Activated T-helper 1 cell treated with anti-CD3 and anti-CD28 coated beads, Interleukin-2, amount 50 U/mL, for 16 hours (primary cell): Measurements from ENCODE around the gene NHS.
"Not testable (repeated sequence)": the region's sequence is repeated elsewhere in the genome, so short reads cannot be mapped to it uniquely, and the experiment has no call there.

Experiments
- DNase-seq, 2 donors: peaks; one replicate each; pipeline ENCODE4 v3.0.0-alpha.2; 2020; ENCODE audit warnings: low read depth in 1 of 2, low spot score in 1 of 2

NHS gene

GRCh38 chrX:17544821-17545220, 169.8 kb downstream of the NHS start:
- no peak for DNase-seq

GRCh38 chrX:17546356-17546755, 171.4 kb downstream of the NHS start:
- DNase-seq, result no peak

GRCh38 chrX:17547658-17548057, 172.7 kb downstream of the NHS start:
- DNase-seq, result no peak

GRCh38 chrX:17549107-17549651, 174.2 kb downstream of the NHS start:
- no peak for DNase-seq

DNA sequence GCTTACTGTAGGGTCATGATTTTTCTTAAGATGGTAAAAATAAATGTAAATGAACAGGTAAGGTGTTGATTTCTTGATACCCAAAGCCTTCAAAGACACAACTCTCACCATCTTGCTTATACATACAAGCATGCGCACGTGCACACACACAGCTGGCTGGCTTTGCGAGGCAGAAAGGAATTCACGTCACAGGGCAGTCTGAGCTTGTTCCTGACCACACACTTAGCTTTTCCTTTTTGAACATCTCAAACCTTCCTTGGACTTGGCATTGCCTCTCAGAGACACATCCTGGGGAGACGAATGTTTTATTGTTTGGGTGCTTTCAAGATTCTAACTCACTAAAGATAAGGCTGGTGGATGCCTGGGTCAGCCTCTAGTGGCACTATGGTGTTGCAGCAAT, 175.0 kb downstream of the NHS start:
- no peak for DNase-seq

- no peak for DNase-seq
Measured at GRCh38 chrX:17552044-17552650, 177.1 kb downstream of the NHS start.

DNA sequence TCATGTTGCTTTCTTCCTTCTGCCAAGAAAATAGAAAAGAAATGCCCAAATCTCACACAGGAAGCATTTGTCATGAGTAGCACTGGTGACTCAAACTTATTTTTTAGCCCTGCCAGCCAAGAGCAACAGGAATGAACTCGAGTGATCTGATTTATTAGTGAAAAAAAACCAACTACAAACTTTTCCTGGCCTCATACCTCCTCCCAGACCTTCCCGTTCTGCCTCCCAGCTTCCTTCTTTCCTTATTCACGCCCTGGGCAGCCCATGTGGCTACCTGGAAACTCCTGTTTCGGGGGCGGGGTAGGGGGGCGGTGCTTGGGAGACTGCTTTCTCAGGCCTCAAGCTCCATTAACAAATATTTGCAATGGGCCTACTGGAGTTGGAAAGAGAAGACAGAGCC, 178.5 kb downstream of the NHS start:
- DNase-seq, result no peak

- no peak for DNase-seq
Measured at GRCh38 chrX:17553961-17554482, 179.0 kb downstream of the NHS start.

DNA sequence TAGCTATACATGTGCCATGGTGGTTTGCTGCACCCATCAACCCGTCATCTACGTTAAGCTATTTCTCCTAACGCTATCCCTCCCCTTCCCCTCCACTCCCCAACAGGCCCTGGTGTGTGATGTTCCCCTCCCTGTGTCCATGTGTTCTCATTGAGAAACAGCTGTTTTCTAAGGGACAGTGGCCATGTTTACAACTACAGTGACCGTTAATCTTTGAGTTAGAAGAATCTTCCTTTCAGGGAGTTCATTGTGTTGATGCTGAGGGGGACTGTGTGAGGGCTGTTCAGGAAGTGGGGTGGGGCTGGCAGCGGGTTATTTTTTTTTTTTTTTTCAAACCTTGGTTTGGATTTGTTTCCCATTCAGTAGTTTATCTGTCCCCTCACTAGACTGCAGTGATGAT, 179.9 kb downstream of the NHS start:
- DNase-seq, result no peak

GRCh38 chrX:17555846-17556245, 180.8 kb downstream of the NHS start:
- DNase-seq, result no peak

DNA sequence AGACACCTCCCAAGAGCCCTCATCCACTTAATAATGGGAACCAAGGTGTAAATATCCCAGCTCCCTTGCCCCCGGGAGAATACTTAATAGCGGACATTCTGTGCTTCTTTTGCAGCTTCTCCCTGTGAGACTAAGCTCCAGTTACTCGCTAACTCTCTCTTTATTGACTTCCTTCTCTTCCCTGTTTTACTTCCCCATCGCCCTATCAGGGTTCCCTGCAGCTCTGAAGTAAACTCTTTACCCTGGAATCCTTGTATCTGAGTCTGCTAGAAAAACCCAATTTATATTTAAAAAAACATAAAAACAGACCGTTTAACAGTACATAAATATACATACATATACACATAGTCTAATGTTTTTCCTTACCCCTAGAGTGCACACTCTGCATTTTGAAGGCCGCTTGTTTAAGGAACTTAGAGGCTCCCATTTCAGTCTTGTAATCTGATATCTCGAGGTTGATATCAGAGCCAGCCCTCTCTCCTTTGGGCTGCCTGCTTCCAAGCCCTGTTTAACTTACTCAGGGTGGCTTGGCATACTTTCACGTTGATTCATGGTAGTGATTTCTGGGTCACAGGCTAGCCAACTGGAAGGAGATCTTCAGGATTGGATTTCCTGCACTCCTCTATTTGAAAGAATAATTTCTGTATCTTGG, 184.9 kb downstream of the NHS start:
- DNase-seq, result no peak

- no peak for DNase-seq
Measured at GRCh38 chrX:17560385-17560784, 185.4 kb downstream of the NHS start.

DNA sequence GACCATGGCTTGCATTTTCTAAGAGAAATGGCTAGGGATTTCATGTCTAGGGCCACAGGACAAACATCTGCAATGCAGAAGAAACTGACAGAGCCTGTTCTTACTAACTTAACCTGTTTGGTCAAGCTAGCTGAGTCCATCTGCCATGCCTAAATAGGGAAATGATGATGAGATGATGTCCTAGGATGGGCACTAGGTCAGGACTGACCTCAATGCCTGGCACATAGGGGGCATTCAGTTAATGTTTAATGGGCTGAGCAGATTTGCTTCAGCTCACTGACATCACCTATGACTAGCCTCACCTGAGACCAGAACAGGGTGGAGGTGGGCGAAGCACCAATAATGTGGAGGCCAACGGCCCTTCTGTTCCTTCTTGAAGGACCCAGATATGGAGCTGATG, 188.1 kb downstream of the NHS start:
- no peak for DNase-seq

- DNase-seq, result no peak
Measured at GRCh38 chrX:17563515-17563914, 188.5 kb downstream of the NHS start.

DNA sequence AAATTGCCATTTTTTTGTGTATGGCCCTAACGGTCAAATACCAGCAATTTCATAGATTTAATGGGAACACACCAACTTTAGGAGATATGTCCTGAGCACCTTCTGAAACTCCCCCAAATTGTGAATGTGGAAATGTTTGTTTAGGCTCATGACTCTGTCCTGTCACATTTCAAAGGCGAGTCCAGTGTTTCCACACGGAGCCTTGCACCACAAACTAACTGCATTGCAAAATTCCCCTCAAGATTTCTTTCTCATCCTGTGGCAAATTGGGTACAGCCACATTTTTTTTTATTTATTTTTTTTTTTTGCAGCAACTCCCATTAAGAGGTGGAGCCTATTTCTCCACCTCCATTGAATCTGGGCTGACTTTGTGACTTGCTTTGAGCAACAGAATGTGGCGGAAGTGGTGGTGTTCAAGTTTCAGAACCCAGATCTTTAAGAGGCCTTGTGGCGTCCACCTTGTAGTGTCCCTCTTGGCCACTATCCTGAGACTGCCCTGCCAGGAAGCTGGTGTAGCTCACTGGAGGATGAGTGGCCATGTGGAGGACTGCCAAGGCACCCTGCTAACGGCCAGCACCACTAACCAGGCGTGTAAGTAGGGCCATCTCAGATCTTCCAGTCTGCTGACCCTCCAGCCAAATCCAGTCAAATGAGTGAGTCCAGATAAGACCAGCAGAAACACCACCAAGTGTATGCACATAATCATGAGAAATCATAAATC, 189.8 kb downstream of the NHS start:
- no peak for DNase-seq

GRCh38 chrX:17566740-17567139, 191.7 kb downstream of the NHS start:
- no peak for DNase-seq

DNA sequence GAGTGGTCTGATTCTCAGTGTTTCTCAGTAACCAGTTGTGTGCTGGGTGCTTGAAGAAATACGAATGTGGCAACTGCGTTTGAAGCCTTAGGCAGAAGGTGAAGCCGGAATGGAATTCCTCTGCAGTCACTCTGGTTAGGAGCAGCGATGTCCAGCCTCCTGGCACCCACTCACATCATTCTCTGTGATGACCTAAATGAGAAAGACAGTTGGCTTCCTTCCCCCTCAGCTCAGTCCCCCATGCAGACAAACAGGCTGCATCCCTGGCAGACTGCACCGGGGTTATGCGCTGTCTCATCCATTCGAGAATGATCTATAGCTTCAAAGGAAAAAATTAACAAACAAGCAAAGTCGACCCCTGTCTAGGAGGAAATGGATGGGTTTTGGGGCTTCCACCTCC, 192.2 kb downstream of the NHS start:
- no peak for DNase-seq

- DNase-seq, result no peak
Measured at GRCh38 chrX:17567821-17568220, 192.8 kb downstream of the NHS start.

DNA sequence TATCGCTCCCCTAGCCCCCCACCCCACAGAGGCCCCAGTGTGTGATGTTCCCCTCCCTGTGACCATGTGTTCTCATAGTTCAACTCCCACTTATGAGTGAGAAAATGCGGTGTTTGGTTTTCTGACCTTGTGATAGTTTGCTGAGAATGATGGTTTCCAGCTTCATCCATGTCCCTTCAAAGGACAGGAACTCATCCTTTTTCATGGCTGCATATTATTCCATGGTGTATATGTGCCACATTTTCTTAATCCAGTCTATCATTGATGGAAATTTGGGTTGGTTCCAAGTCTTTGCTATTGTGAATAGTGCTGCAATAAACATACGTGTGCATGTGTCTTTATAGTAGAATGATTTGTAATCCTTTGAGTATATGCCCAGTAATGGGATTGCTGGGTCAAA, 193.8 kb downstream of the NHS start:
- DNase-seq, result not testable (repeated sequence)

GRCh38 chrX:17579026-17579425, 204.0 kb downstream of the NHS start:
- DNase-seq, result no peak

DNA sequence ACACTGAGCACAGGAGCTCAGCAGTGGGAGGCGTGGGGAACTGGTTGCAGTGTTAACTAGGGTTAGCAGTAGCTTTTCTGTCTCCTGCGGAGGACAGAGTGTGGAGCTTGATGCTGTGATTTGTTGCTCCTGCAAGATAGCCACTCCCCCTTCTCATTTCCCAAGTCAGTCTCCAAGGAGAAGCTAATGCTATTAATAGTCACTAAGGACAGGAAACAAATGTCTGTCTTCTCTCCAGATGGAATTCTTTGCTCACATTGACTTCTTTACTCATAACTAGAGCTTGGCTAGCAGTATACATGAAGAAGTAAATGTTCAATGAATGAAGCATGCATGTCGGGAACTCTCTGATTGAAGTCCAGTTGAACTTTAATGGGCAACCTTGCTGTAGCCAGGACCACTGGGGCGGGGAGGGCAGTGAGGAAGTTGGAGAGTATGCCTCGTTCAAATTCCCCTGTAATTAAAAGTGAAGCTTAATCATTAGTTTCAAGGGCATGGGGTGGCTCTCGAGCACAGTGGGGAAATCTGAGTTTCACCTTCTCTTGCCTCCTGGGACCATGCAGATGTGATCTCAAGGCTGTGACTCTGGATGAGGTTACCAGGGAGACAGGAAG, 205.6 kb downstream of the NHS start:
- DNase-seq, result no peak

- DNase-seq, result no peak
Measured at GRCh38 chrX:17581641-17582040, 206.6 kb downstream of the NHS start.
